ENCODE results near the gene GRAMD1A.

GRCh38 chr19:35027851-35028599 lies 27.9 kb downstream of the GRAMD1A start:
- TF ChIP-seq POLR2A (IDR thresholded peaks at IDR 0.05; ENCODE audit: low read length) (no peak), GATA1 (IDR thresholded peaks at IDR 0.05; ENCODE audit: low read depth, low read length) (no peak)
